Cardiac septum (tissue), 1 donor: ENCODE data around the gene ARID5A. TPM values are rescaled to one million over a fixed set of nuclear protein-coding genes. Genes with fewer than 3 reads are reported as not detected.
"Not testable (repeated sequence)": the region's sequence is repeated elsewhere in the genome, so short reads cannot be mapped to it uniquely, and the experiment has no call there.

Source experiments
- DNase-seq: peaks from one replicate; pipeline ENCODE4 v3.0.0-alpha.2; 2020; ENCODE audit warnings: low spot score
- intact Hi-C: fragments of 100-400 bp; cut with DNase I; formaldehyde crosslinking; loops from one replicate; pipeline ENCODE4 v1.14.0; 2022
- long read RNA-seq: library from polyadenylated mRNA; unstranded; transcript quantifications from one replicate; pipeline ENCODE4 v2.0.0, GENCODE V29; 2021
- total RNA-seq: library from RNA; stranded (reverse); fragmentation: NEBNext Ultra II Directional; extraction: Animal tissue kit (Norgen Biotek cat#: 25700); gene quantifications from one replicate; pipeline ENCODE4 v1.2.1, GENCODE V29; 2021
- donor health status: DM: no; HTN: no; CAD: no.

The ARID5A gene, protein sequence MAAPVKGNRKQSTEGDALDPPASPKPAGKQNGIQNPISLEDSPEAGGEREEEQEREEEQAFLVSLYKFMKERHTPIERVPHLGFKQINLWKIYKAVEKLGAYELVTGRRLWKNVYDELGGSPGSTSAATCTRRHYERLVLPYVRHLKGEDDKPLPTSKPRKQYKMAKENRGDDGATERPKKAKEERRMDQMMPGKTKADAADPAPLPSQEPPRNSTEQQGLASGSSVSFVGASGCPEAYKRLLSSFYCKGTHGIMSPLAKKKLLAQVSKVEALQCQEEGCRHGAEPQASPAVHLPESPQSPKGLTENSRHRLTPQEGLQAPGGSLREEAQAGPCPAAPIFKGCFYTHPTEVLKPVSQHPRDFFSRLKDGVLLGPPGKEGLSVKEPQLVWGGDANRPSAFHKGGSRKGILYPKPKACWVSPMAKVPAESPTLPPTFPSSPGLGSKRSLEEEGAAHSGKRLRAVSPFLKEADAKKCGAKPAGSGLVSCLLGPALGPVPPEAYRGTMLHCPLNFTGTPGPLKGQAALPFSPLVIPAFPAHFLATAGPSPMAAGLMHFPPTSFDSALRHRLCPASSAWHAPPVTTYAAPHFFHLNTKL
- 79.4 TPM for total RNA-seq
- long read RNA-seq, transcript ARID5A-202 (6 exons, 2,038 nt): minor isoform, 66 of 221 reads
- long read RNA-seq, transcript ARID5A-201 (7 exons, 2,188 nt): major isoform, 98 of 221 reads
- long read RNA-seq, partial matches to known transcripts: 15 of 221 reads
- long read RNA-seq, other reads (novel, unspliced or antisense): 40 of 221 reads

DNA sequence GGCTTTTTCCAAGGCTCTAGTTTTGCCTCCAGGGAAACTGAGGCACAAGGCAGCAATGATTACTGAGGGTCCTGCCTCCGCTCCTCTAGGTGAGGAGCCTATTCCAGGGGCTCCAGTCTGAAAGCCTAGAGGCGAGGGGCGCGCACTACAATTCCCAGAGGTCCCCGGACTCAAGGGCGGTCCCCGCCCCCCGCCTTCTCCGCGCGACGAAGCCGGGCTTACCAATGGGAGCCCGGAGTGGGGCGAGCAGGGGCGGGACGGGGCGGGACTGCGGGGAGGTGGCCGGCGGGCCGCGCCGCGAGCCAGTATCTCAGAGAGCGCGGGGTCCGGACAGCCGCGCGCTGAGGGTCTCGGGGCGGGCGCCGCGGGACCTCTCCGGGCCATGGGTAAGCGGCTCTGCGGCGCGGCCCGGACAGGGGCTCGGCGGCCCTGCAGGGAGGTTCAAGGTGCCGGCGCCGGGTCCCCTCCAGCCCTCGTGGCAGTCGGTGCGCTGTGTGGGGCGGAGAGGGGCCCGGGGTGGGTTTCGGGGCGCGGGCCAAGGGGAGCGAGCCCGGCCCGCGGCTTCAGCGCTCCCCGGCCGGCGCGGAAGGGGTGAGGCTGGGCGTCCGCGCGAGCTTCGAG, at the start of gene ARID5A:
Gene ARID5A (plus strand): TSS at position 308 of the 621 bp plus-strand sequence. CDS start 75 bp downstream, at position 383.
- intact Hi-C loops: loop anchor here (2.0 kb wide), 1 partner anchor 100 kb away; no protein-coding TSS in a partner anchor
- DNase-seq: peak; percentile 97

- intact Hi-C loops: no loop called here
- no peak for DNase-seq
Observed at GRCh38 chr2:96489261-96489660, 47.3 kb upstream of the ARID5A start.

GRCh38 chr2:96489663-96490062, 46.9 kb upstream of the ARID5A start:
- no peak for DNase-seq
- intact Hi-C loops: no loop called here

DNA sequence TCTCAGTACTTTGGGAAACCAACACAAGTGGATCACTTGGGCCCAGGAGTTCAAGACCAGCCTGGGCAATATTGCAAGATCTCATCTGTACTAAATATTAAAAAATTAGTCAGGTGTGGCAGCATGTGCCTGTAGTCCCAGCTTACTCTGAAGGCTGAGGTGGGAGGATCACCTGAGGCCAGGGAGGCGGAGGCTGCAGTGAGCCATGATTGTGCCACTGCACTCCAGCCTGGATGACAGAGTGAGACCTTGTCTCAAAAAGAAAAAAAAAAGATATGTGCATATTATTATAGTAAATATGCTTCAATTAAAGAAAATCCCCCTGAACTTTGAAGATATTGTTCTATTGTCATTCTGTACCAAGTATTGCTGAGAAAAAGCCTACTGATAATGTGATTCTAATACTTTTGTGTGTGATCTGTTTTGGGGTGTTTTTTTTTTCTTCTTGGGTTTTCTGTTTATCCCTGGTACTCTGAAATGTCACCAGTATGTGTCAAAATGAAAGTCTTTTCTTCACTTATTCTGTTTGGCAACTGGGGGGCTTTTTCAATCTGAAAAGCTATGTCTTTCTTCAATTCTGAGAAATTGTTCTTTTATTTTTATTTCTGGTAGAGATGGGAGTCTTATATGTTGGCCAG, 44.6 kb upstream of the ARID5A start:
- intact Hi-C loops: no loop called here
- no peak for DNase-seq

DNA sequence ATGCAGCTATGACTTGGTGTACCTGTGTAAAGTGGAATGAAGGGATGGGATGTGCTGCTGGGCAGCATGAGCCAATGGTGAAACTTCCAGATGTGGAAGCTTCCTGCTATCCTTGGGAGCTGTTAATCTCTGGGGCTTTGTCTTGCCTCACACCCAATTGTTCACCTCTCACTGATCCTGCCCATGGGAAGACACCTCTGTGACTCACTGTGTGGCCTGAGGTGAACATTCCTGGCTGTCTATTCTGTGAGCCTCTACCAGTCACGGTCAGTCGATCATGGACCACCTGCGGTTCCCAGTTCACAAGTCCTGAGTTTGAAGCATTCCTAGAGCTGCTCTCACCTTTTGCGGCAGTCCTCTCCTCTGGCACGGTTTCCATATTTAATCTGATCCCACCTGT, 43.5 kb upstream of the ARID5A start:
- intact Hi-C loops: no loop called here
- DNase-seq: no peak

- no peak for DNase-seq
- intact Hi-C loops: no loop called here
Observed at GRCh38 chr2:96494188-96494587, 42.4 kb upstream of the ARID5A start.

DNA sequence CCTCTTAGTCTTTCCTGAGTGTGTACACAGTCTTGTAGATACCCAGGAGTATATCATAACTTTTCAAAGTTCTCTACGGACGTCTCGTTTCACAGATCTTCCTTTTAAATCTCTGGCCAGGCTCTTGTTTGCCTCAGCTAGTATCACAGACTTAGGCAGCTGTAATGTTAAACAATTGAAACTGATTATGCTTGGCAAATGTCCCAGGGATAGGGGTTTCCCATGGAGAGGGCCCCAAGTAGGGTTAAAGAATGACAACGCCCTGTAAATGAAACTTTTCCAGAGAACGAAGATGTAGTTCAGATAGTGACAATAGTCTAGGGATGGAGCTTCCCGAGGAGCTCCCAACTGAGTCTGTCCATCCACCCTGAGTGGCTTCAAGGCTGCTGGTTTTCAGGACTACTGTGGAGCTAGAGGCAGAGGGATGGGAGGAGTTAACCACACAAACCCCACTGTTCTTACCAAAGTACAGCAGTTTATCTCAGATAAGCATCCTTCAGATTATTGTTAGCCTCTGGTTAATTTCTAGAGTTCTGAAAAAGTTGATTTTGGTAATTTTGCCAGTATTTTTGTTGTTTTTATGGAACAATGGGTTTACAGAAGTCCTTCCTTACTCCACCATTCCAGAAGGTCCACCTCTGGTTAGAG, 40.4 kb upstream of the ARID5A start:
- intact Hi-C loops: no loop called here
- DNase-seq: no peak

DNA sequence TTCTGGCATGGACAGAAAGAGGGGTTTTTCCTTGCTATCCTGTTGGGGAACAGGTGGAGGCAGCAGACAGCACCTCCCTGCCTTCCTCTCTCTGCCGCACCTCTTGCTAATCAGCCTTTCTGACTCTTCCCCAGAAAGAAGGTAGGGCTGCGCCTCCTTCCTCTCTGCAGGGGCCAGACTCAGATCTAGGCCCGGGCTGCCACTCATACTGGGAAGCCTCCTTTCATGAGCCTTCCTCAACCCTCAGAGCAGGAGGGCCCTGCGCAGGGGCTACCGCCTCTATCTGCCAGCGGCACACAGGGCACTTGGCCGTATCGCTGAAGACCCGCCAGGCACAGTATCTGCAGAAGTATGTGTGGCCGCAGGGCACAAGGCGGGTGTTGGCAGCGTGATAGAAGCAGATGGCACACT, 38.5 kb upstream of the ARID5A start:
- no peak for DNase-seq

DNA sequence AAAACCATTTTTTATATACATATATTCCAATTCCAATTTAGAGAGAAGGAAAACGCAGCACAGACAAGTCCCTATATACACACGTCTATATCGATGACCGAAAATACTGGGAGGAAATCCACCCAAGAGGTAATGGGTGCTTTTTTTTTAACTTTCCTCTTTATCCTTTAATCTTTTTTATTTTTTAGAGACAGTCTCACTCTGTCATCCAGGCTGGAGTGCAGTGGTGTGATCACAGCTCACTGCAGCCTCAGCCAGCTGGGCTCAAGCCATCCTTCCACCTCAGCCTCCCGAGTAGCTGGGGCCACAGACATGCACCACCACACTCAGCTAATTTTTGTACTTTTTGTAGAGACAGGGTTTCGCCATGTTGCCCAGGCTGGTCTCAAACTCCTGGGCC, 37.9 kb upstream of the ARID5A start:
- DNase-seq, intact Hi-C loops: not testable (repeated sequence)

More for the DNA sequence above, 38.5 kb upstream of the ARID5A start:
- intact Hi-C loops: no loop called here

- no peak for DNase-seq
- intact Hi-C loops: no loop called here
Observed at GRCh38 chr2:96499061-96499960, 37.2 kb upstream of the ARID5A start.

DNA sequence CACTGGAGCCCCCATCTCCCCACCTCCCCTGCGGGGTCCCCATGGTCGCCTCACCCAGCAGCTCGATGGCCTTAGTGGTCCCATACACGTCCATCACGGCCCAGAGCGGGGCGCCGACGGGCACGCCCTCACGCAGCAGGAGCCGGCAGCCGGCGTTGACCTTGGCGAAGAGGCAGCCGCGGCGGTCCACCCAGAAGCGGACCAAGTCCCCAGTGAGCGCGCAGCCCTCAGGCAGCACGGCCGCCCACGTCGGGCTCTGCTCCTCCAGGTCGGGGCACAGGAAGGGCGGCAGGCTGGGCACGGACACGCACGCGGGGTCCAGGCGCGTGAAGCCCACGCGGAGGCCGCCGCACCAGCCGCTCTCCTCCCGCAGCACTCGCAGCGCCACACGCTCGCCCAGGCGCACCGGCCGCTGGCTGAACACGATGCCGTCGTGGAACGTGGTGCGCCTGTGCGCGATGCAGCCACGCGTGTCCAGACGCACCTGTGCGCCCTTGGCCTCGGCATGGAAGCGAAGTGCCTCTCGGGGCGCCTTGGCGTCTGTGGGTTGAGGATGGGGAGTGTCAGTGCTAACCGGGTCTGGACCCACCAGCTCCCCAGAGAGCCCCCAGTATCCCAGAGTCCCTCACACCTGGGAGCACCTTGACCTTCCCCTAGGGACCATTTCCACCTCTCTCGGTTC, 36.0 kb upstream of the ARID5A start:
- intact Hi-C loops: loop anchor here (10.0 kb wide), 1 partner anchor 366 kb away; the partner anchor contains the start of gene ASTL
- DNase-seq: no peak

DNA sequence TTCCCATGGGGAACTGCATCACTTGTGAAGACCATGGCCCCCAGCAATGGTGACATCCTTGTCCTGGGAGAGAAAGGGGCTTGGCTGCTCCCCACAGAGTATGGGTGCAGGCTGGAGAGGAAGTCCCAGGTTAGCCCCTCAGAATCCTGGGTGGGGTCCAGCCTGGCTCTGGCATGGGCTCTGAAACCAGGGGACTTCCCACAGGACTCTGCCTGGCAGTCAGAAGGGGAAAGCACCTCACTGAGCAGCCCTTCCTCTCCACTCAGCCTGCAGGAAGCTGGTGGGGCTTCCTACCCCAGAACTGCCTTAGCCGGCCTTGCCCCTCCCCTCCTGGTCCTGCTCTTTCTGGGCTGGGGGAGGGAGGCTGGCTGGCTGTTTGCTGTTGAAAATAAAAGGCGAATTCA, 35.1 kb upstream of the ARID5A start:
- no peak for DNase-seq

GRCh38 chr2:96501886-96502810, 34.4 kb upstream of the ARID5A start:
- no peak for DNase-seq
- intact Hi-C loops: loop anchor here (10.0 kb wide), 1 partner anchor 367 kb away; the partner anchor contains the start of gene ASTL

More for the DNA sequence above, 35.1 kb upstream of the ARID5A start:
- intact Hi-C loops: loop anchor here (10.0 kb wide), 1 partner anchor 367 kb away; the partner anchor contains the start of gene ASTL

GRCh38 chr2:96502891-96503636, 33.5 kb upstream of the ARID5A start:
- intact Hi-C loops: loop anchor here (10.0 kb wide), 1 partner anchor 368 kb away; the partner anchor contains the start of gene ASTL

DNA sequence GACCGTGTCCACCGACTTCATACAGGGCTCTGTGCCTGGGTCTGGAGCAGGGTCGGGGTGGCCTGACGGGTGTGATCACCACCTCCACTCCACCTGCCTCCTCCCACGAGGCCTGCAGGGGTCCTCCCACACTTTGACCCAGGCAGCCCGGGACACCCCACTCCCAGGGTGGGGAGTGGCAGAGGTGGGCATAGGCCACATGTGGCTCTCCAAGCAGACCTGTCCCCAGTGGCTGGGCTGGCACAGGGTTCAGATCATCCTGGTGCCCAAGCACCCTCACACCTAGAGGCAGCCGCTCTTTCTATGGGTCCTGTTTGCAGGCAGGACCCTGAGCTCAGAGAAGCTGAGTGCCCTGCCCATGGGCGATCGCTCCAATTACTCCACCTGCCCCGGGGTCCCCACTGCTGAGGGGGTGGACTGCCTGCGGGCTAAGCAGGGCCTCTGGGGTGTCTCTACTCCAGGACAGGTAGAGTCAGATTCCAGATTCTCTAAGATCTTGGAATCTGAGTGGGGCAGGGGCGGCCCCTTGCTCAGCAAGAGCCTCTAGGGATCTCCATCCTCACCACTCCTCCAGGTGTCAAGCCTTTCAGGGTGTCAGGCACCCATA, 32.8 kb upstream of the ARID5A start:
- DNase-seq: no peak
- intact Hi-C loops: loop anchor here (10.0 kb wide), 1 partner anchor 369 kb away; the partner anchor contains the start of gene ASTL

More at GRCh38 chr2:96502891-96503636, 33.5 kb upstream of the ARID5A start:
- DNase-seq: no peak
